Activated T-cell treated with anti-CD3 and anti-CD28 coated beads for 4 hours (primary cell): ENCODE data around the gene CST1.
"Not testable (repeated sequence)": the region's sequence is repeated elsewhere in the genome, so short reads cannot be mapped to it uniquely, and the experiment has no call there.

Experiments
- DNase-seq: peaks from one replicate; pipeline ENCODE4 v3.0.0-alpha.2; 2020

The CST1 gene

GRCh38 chr20:23750786-23751185, at the start of gene CST1:
Gene CST1 (minus strand): TSS chr20:23750935. CDS start chr20:23750866, 69 bp downstream.
- not testable (repeated sequence) for DNase-seq

GRCh38 chr20:23799216-23799847, 48.6 kb upstream of the CST1 start:
- DNase-seq, result not testable (repeated sequence)

GRCh38 chr20:23795526-23795925, 44.8 kb upstream of the CST1 start:
- no peak for DNase-seq

- DNase-seq, result no peak
Measured at GRCh38 chr20:23794841-23795240, 44.1 kb upstream of the CST1 start.

GRCh38 chr20:23794065-23794464, 43.3 kb upstream of the CST1 start:
- DNase-seq, result no peak

GRCh38 chr20:23783447-23783846, 32.7 kb upstream of the CST1 start:
- DNase-seq, result no peak

- DNase-seq, result no peak
Measured at GRCh38 chr20:23782366-23782983, 31.7 kb upstream of the CST1 start.

- DNase-seq, result not testable (repeated sequence)
Measured at GRCh38 chr20:23778676-23779075, 27.9 kb upstream of the CST1 start.

- DNase-seq, result not testable (repeated sequence)
Measured at GRCh38 chr20:23777380-23777779, 26.6 kb upstream of the CST1 start.

GRCh38 chr20:23776067-23776771, 25.5 kb upstream of the CST1 start:
- no peak for DNase-seq

GRCh38 chr20:23774081-23774480, 23.3 kb upstream of the CST1 start:
- DNase-seq, result no peak

GRCh38 chr20:23773579-23773978, 22.8 kb upstream of the CST1 start:
- DNase-seq, result no peak

- DNase-seq, result no peak
Measured at GRCh38 chr20:23773127-23773526, 22.4 kb upstream of the CST1 start.

- no peak for DNase-seq
Measured at GRCh38 chr20:23772074-23772473, 21.3 kb upstream of the CST1 start.

- no peak for DNase-seq
Measured at GRCh38 chr20:23770384-23770783, 19.6 kb upstream of the CST1 start.

- not testable (repeated sequence) for DNase-seq
Measured at GRCh38 chr20:23768520-23768919, 17.8 kb upstream of the CST1 start.

- no peak for DNase-seq
Measured at GRCh38 chr20:23766531-23766930, 15.8 kb upstream of the CST1 start.

- no peak for DNase-seq
Measured at GRCh38 chr20:23765578-23765977, 14.8 kb upstream of the CST1 start.

GRCh38 chr20:23764630-23765029, 13.9 kb upstream of the CST1 start:
- DNase-seq, result not testable (repeated sequence)

GRCh38 chr20:23763345-23763744, 12.6 kb upstream of the CST1 start:
- DNase-seq, result no peak

- no peak for DNase-seq
Measured at GRCh38 chr20:23759306-23759940, 8.7 kb upstream of the CST1 start.

- DNase-seq, result not testable (repeated sequence)
Measured at GRCh38 chr20:23756792-23757191, 6.1 kb upstream of the CST1 start.

- not testable (repeated sequence) for DNase-seq
Measured at GRCh38 chr20:23755131-23755611, 4.4 kb upstream of the CST1 start.
